HepG2 (cell line): Measurements from ENCODE around the gene ZNF277.

ENCODE experiments used
- CTCF ChIP-seq: sonication (generic); formaldehyde crosslinking; IDR thresholded peaks from 2 replicates; pipeline ENCODE4 v1.5.0; 2020; ENCODE audit warnings: mild to moderate bottlenecking, missing genetic modification reagents, moderate library complexity
- DDIT3 ChIP-seq: sonication (generic); formaldehyde crosslinking; IDR thresholded peaks from 2 replicates; pipeline ENCODE4 v1.4.0; 2020; ENCODE audit warnings: mild to moderate bottlenecking, missing genetic modification reagents
- PLRG1 ChIP-seq: fragments of 450-650 bp; conservative IDR thresholded peaks from 2 replicates; pipeline ENCODE4 v1.6.1; 2016
- POLR2A ChIP-seq, 2 experiments: IDR thresholded peaks; 2 replicates each; pipeline ENCODE4 v1.6.1; 2011; ENCODE audit warnings: low read depth in 2 of 2, low read length in 2 of 2, mild to moderate bottlenecking in 1 of 2, moderate library complexity in 1 of 2; ENCODE audit not compliant: insufficient read depth in 1 of 2
- ZNF142 ChIP-seq: sonication (generic); formaldehyde crosslinking; IDR thresholded peaks from 2 replicates; pipeline ENCODE4 v1.4.0; 2020; ENCODE audit warnings: missing genetic modification reagents
- ZNF776 ChIP-seq: sonication (generic); formaldehyde crosslinking; IDR thresholded peaks from 2 replicates; pipeline ENCODE4 v1.4.0; 2020; ENCODE audit warnings: mild to moderate bottlenecking, missing genetic modification reagents
- TF ChIP-seq, protein P1 (sequence below): sonication (generic); formaldehyde crosslinking; IDR thresholded peaks from 2 replicates; pipeline ENCODE4 v1.8.0; 2022; ENCODE audit warnings: mild to moderate bottlenecking, missing genetic modification reagents

- TF ChIP-seq, protein P1, sequence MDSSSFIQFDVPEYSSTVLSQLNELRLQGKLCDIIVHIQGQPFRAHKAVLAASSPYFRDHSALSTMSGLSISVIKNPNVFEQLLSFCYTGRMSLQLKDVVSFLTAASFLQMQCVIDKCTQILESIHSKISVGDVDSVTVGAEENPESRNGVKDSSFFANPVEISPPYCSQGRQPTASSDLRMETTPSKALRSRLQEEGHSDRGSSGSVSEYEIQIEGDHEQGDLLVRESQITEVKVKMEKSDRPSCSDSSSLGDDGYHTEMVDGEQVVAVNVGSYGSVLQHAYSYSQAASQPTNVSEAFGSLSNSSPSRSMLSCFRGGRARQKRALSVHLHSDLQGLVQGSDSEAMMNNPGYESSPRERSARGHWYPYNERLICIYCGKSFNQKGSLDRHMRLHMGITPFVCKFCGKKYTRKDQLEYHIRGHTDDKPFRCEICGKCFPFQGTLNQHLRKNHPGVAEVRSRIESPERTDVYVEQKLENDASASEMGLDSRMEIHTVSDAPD (CRISPR knock-in tag), result no peak
- TF ChIP-seq CTCF (CRISPR knock-in tag) (no peak), POLR2A (IDR thresholded peaks at IDR 0.05; ENCODE audit: insufficient read depth in 1 of 2, low read depth in 2 of 2, low read length in 2 of 2) (no peak), ZNF142 (no peak), DDIT3 (no peak), PLRG1 (no peak), ZNF776 (CRISPR knock-in tag) (no peak)
These were observed 18.5 kb downstream of the ZNF277 start for GRCh38 chr7:112225006-112225405.
